Neural progenitor cell (in vitro differentiated cells): ENCODE measurements around the gene EPHB1. TPM values are rescaled to one million over a fixed set of nuclear protein-coding genes. Genes with fewer than 3 reads are reported as not detected.

Source experiments
- DNase-seq: peaks from one replicate; pipeline ENCODE4 v3.0.0-alpha.2; 2016; ENCODE audit warnings: low spot score
- H2AFZ ChIP-seq: fragments of 200-600 bp; sonication (generic); replicated peaks from 2 replicates; pipeline ENCODE4 v1.6.1; 2016; ENCODE audit warnings: antibody characterized with exemption
- H3F3A ChIP-seq: fragments of 200-600 bp; sonication (generic); 2 replicates; pipeline ENCODE4 v1.6.1; 2016; ENCODE audit warnings: antibody characterized with exemption, low read depth
- H3K27ac ChIP-seq: fragments of 200-600 bp; sonication (generic); 2 replicates; pipeline ENCODE4 v1.5.1; 2016; ENCODE audit warnings: mild to moderate bottlenecking
- H3K27me3 ChIP-seq: fragments of 200-600 bp; sonication (generic); 2 replicates; pipeline ENCODE4 v1.6.1; 2016; ENCODE audit warnings: mild to moderate bottlenecking, moderate library complexity
- H3K36me3 ChIP-seq: fragments of 200-600 bp; sonication (generic); 2 replicates; pipeline ENCODE4 v1.5.1; 2016
- H3K4me1 ChIP-seq: fragments of 200-600 bp; sonication (generic); 2 replicates; pipeline ENCODE4 v1.6.1; 2016; ENCODE audit warnings: mixed run types
- H3K4me2 ChIP-seq: fragments of 200-600 bp; sonication (generic); 2 replicates; pipeline ENCODE4 v1.6.1; 2016
- H3K4me3 ChIP-seq: fragments of 200-600 bp; sonication (generic); 2 replicates; pipeline ENCODE4 v1.5.1; 2016
- H3K79me2 ChIP-seq: fragments of 200-600 bp; sonication (generic); 2 replicates; pipeline ENCODE4 v1.6.1; 2016; ENCODE audit warnings: low read depth
- H3K9ac ChIP-seq: fragments of 200-600 bp; sonication (generic); 2 replicates; pipeline ENCODE4 v1.6.1; 2016
- H3K9me3 ChIP-seq: fragments of 200-600 bp; sonication (generic); 2 replicates; pipeline ENCODE4 v1.5.1; 2016; ENCODE audit warnings: low read depth
- H4K20me1 ChIP-seq: fragments of 200-600 bp; sonication (generic); 2 replicates; pipeline ENCODE4 v1.6.1; 2016; ENCODE audit warnings: low read depth
- H3K27ac Mint-ChIP-seq: 3 replicates; pipeline ENCODE4 v1.8.0; 2021; ENCODE audit warnings: mixed read lengths
- H3K27me3 Mint-ChIP-seq: 2 replicates; pipeline ENCODE4 v1.8.0; 2022; ENCODE audit warnings: low read depth, mild to moderate bottlenecking, inconsistent platforms, moderate library complexity, mixed read lengths; ENCODE audit not compliant: insufficient read depth
- H3K36me3 Mint-ChIP-seq: 3 replicates; pipeline ENCODE4 v1.8.0; 2021; ENCODE audit warnings: mixed read lengths
- H3K4me1 Mint-ChIP-seq: 3 replicates; pipeline ENCODE4 v1.8.0; 2021; ENCODE audit warnings: mixed read lengths
- H3K4me3 Mint-ChIP-seq: 3 replicates; pipeline ENCODE4 v1.8.0; 2021; ENCODE audit warnings: mild to moderate bottlenecking, moderate library complexity, mixed read lengths
- H3K9me3 Mint-ChIP-seq: 3 replicates; pipeline ENCODE4 v1.8.0; 2020; ENCODE audit warnings: mixed read lengths
- EZH2 ChIP-seq: fragments of 200-600 bp; sonication (generic); IDR thresholded peaks from 2 replicates; pipeline ENCODE4 v1.6.1; 2017; ENCODE audit warnings: antibody characterized with exemption, mild to moderate bottlenecking, moderate library complexity
- EZH2phosphoT487 ChIP-seq: fragments of 200-600 bp; sonication (generic); IDR thresholded peaks from 2 replicates; pipeline ENCODE4 v1.6.1; 2017; ENCODE audit warnings: antibody characterized with exemption
- total RNA-seq: library from RNA; depleted of rRNA; stranded (reverse); fragments of >200 nt; gene quantifications from 2 replicates; pipeline ENCODE4 v1.2.3, GENCODE V29; 2015; ENCODE audit warnings: low replicate concordance
- TF ChIP-seq, protein P1 (sequence below): fragments of 200-600 bp; sonication (generic); IDR thresholded peaks from 2 replicates; pipeline ENCODE4 v1.5.1; 2017; ENCODE audit warnings: antibody characterized with exemption, mild to moderate bottlenecking

The EPHB1 gene
- total RNA-seq, 1 donor from 2014 or later: 9.1 TPM

DNA sequence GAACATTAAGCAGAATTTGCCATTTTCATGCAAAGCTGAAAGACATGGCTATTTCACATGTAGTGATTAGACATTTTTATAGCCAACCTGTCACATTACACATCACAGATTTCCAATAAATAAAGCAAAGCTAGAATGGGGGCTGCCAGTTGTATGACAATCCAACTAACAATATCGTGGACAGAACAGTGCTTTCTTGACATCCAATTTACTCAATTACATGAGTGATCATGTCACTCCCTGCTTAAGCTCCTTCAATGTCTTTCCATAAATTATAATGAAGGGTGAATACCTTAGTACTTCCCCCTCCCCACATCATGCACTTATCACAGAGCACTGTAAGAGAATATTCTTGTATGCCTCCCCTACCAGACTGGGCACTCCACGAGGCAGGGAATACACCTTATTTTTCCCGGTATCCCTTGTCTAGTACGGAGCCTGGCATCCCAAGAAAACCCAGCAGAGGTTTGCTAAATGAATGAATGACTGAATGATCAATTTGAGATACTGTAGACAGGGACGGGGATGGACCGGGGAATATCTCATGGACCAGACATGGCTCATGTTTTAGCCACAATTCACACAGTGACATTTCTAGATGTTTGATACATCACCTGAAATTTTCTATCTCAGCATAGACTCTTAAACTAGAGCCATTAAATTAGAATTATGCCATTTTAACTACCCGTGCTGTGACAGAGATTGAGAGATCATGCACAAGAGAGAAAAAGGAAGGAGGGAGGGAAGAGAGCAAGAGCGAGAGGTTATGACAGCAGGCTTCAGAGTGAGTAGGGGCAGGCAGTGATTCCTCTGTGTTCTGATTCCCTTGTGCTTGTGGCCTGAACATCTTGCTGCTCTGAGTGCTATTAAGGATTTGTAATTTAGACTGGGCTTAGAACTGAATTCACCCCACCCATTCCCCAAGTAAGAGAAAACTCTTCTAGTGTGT is 77.7 kb downstream of the EPHB1 start:
- H3K36me3 ChIP-seq: no peaks in the 10 kb centered on the region
- no peak overlapping the region for H3K4me3 Mint-ChIP-seq
- TF ChIP-seq EZH2: no peak
- TF ChIP-seq EZH2phosphoT487: no peak
- TF ChIP-seq, protein P1, sequence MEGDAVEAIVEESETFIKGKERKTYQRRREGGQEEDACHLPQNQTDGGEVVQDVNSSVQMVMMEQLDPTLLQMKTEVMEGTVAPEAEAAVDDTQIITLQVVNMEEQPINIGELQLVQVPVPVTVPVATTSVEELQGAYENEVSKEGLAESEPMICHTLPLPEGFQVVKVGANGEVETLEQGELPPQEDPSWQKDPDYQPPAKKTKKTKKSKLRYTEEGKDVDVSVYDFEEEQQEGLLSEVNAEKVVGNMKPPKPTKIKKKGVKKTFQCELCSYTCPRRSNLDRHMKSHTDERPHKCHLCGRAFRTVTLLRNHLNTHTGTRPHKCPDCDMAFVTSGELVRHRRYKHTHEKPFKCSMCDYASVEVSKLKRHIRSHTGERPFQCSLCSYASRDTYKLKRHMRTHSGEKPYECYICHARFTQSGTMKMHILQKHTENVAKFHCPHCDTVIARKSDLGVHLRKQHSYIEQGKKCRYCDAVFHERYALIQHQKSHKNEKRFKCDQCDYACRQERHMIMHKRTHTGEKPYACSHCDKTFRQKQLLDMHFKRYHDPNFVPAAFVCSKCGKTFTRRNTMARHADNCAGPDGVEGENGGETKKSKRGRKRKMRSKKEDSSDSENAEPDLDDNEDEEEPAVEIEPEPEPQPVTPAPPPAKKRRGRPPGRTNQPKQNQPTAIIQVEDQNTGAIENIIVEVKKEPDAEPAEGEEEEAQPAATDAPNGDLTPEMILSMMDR: no peak
- H3K36me3 Mint-ChIP-seq: no peaks in the 10 kb centered on the region
- no peak overlapping the region for H3K27ac ChIP-seq
- H3F3A ChIP-seq: no peaks in the 10 kb centered on the region
- DNase-seq: no peak
- H3K4me2 ChIP-seq: no peak overlapping the region
- H3K9me3 Mint-ChIP-seq: no peaks in the 10 kb centered on the region
- no peak overlapping the region for H2AFZ ChIP-seq
- no peaks in the 10 kb centered on the region for H3K79me2 ChIP-seq
- peaks cover 6% of the 10 kb centered on the region for H4K20me1 ChIP-seq
- H3K27me3 ChIP-seq: no peaks in the 10 kb centered on the region
- H3K4me3 ChIP-seq: no peak overlapping the region
- no peak overlapping the region for H3K9ac ChIP-seq
- H3K4me1 ChIP-seq: peaks cover 5% of the 10 kb centered on the region
- H3K27me3 Mint-ChIP-seq: no peaks in the 10 kb centered on the region
- H3K27ac Mint-ChIP-seq: no peak overlapping the region
- H3K9me3 ChIP-seq: no peaks in the 10 kb centered on the region
- no peaks in the 10 kb centered on the region for H3K4me1 Mint-ChIP-seq

DNA sequence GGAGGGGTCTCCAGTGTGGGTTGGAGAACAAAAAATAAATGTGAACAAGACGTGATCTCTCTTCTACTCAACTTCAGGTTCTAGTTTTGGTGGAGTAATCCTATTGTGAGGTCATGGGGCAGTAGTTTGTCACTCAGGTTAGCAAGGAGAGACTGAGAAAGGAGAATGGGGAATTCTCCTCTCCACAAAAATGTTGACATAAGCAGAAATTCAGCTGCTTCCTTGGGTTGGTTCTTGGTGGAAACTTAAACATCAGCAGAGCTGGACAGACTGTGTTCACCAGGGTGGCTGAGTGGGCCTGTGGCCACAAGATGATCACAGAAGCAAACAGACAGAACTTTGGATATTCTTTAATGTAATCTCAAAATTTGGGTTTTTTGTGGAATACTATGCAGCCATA is 78.7 kb downstream of the EPHB1 start:
- Histone ChIP-seq H3K36me3 (no peaks in the 10 kb centered on the region), H3K9me3 (no peaks in the 10 kb centered on the region), H3K4me1 (peaks cover 5% of the 10 kb centered on the region), H2AFZ (no peak overlapping the region), H3K79me2 (no peaks in the 10 kb centered on the region), H3K27ac (no peak overlapping the region), H3K4me3 (no peak overlapping the region), H4K20me1 (peaks cover 6% of the 10 kb centered on the region), H3F3A (no peaks in the 10 kb centered on the region), H3K4me2 (no peak overlapping the region), H3K9ac (no peak overlapping the region), H3K27me3 (no peaks in the 10 kb centered on the region)
- H3K27ac Mint-ChIP-seq: no peak overlapping the region
- H3K36me3 Mint-ChIP-seq: no peaks in the 10 kb centered on the region
- H3K4me3 Mint-ChIP-seq: no peak overlapping the region
- DNase-seq: no peak
- no peak for TF ChIP-seq EZH2phosphoT487
- TF ChIP-seq, protein P1: no peak
- no peaks in the 10 kb centered on the region for H3K9me3 Mint-ChIP-seq
- H3K4me1 Mint-ChIP-seq: no peaks in the 10 kb centered on the region
- no peaks in the 10 kb centered on the region for H3K27me3 Mint-ChIP-seq

DNA sequence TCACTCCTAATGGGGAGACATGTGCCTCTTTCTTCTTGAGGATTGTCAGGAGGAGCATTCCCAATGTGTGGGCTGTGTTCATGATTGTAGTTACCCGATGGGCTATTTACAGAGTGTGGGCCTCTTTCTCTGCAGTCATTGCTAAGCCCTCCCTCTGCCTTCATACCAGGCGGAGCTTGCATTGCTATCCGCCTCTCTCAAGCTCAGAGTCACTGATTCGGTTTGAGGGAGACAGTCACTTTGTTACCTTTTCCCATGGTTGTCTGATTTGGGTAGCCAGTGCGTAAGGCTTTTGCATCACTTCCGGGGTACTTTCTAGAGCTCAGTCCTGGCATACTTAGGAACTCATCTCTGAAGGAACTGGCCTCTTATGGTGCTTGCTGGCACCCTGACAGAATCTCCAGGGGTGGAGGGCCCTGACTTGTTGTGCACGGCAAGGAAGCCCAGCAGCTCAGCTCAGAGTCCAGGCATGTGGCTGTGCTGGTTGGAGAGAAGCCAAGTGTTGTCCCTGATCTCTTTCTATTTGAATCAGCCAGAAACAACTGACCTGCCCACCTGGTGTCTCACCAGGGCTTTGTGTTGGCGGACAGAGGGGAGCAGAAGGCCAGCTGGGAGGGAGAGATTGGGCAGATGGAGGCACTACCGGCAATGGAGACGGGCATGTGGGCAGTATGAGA is 79.8 kb downstream of the EPHB1 start:
- Histone ChIP-seq H3K9ac (no peak overlapping the region), H3K27me3 (no peaks in the 10 kb centered on the region), H3K79me2 (no peaks in the 10 kb centered on the region), H3K4me1 (no peaks in the 10 kb centered on the region), H3K9me3 (no peaks in the 10 kb centered on the region), H2AFZ (no peak overlapping the region), H3K4me3 (no peak overlapping the region), H3F3A (no peaks in the 10 kb centered on the region), H3K36me3 (no peaks in the 10 kb centered on the region), H3K27ac (no peak overlapping the region), H4K20me1 (peaks cover 6% of the 10 kb centered on the region), H3K4me2 (no peak overlapping the region)
- Mint-ChIP-seq H3K4me1 (no peaks in the 10 kb centered on the region), H3K9me3 (no peaks in the 10 kb centered on the region), H3K4me3 (no peak overlapping the region), H3K36me3 (no peaks in the 10 kb centered on the region), H3K27ac (no peak overlapping the region), H3K27me3 (no peaks in the 10 kb centered on the region)
- TF ChIP-seq, protein P1: no peak
- no peak for DNase-seq
